HG02981 (cell line): ENCODE data around the gene SPANXA2.
"Not testable (repeated sequence)": the region's sequence is repeated elsewhere in the genome, so short reads cannot be mapped to it uniquely, and the experiment has no call there.

Source experiments
- ATAC-seq: cut with Tn5 transposase; IDR thresholded peaks from one replicate; pipeline ENCODE4 v1.9.1; 2021; ENCODE audit warnings: mild to moderate bottlenecking, moderate library complexity; ENCODE audit not compliant: unreplicated experiment

The SPANXA2 gene

DNA sequence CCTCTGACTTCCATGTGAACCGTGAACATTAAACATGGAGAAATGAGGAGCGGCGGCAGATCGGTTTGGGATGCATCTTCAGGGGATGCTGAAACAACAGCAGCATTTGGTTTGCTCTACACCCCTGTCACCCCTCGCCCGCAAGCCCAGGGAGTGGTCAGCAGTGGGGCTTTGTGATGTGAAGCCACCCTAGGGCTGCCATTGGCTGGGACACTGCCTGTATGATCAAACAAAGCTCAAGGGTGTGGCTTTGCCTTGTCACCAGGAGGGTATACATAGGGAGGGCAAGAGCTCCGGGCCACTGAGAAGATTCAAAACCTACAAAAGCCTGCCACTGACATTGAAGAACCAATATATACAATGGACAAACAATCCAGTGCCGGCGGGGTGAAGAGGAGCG, at the start of gene SPANXA2:
TSS of gene SPANXA2 (plus strand) at position 301 of the 400 bp plus-strand sequence. CDS start at position 361, 60 bp downstream.
- not testable (repeated sequence) for ATAC-seq

DNA sequence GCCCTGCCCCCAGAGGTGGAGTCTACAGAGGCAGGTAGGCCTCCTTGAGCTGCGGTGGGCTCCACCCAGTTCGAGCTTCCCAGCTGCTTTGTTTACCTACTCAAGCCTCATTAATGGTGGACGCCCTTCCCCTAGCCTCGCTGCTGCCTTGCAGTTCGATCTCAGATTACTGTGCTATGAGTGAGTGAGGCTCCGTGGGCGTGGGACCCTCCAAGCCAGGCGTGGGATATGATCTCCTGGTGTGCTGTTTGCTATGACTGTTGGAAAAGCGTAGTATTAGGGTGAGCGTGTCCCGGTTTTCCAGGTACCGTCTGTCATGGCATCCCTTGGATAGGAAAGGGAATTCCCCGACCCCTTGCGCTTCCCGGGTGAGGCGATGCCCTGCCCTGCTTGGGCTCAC, 47.0 kb upstream of the SPANXA2 start:
- ATAC-seq: not testable (repeated sequence)

GRCh38 chrX:141584638-141585037, 4.9 kb upstream of the SPANXA2 start, which contains the start of gene SPANXA1:
SPANXA1 (minus strand) TSS chrX:141584738; CDS start chrX:141584678, 60 bp downstream.
- ATAC-seq: not testable (repeated sequence)

DNA sequence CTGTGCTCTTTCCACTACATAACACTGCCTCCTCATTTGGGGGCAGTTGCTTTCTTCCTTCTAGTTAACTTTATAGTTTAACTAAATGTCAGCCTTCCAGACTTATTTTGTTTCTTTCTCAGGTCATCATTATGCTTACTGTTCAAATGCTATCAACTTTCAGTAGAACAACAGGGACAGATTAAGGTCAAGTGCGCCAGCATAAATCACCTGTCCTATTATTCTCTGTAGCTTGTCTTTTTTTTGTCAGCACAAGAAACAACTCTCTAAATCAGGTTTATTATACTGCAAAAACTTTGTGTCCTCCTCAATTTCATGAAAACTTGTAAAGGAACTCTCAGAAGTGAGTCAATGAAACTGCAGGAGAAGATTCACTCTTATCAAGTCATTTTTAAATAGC, 19.6 kb downstream of the SPANXA2 start:
- ATAC-seq: no peak

GRCh38 chrX:141619336-141619735, 29.8 kb downstream of the SPANXA2 start:
- no peak for ATAC-seq

GRCh38 chrX:141632124-141632523, 42.6 kb downstream of the SPANXA2 start:
- no peak for ATAC-seq

DNA sequence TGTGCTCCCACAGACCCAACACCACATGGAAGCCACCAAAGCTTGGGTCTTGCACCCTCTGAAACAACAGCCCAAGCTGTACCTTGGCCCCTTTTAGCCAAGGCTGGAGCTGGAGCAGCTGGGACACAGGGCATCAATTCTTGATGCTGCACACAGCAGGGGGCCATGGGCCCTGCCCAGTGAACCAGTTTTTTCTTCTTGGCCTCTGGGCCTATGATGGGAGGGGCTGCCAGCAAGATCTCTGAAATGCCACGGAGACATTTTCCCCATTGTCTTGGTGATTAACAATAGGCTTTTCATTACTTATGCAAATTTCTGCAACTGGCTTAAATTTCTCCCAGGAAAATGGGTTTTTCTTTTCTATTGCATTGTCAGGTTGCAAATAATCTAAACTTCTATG, 49.0 kb downstream of the SPANXA2 start:
- no peak for ATAC-seq
